ENCODE measurements around the gene RCC1.
"Not testable (repeated sequence)": the region's sequence is repeated elsewhere in the genome, so short reads cannot be mapped to it uniquely, and the experiment has no call there.

RCC1 gene

GRCh38 chr1:28505406-28506187, at the start of gene RCC1:
RCC1 (plus strand) TSS chr1:28506043; CDS start chr1:28529867, 23,824 bp downstream.
- DNase-seq (ENCODE audit: low spot score): peak; percentile 97

- no peak for DNase-seq (ENCODE audit: low spot score)
Measured at GRCh38 chr1:28456078-28456477, 49.8 kb upstream of the RCC1 start.

- DNase-seq (ENCODE audit: low spot score): no peak
Measured at GRCh38 chr1:28457678-28458077, 48.2 kb upstream of the RCC1 start.

- no peak for DNase-seq (ENCODE audit: low spot score)
Measured at GRCh38 chr1:28458237-28459228, 47.3 kb upstream of the RCC1 start.

GRCh38 chr1:28466226-28466778, 39.5 kb upstream of the RCC1 start:
- no peak for DNase-seq (ENCODE audit: low spot score)

- DNase-seq (ENCODE audit: low spot score): no peak
Measured at GRCh38 chr1:28470146-28470545, 35.7 kb upstream of the RCC1 start.

- not testable (repeated sequence) for DNase-seq (ENCODE audit: low spot score)
Measured at GRCh38 chr1:28479497-28479896, 26.3 kb upstream of the RCC1 start.

- no peak for DNase-seq (ENCODE audit: low spot score)
Measured at GRCh38 chr1:28480308-28480707, 25.5 kb upstream of the RCC1 start.

GRCh38 chr1:28482138-28482537, 23.7 kb upstream of the RCC1 start:
- no peak for DNase-seq (ENCODE audit: low spot score)

GRCh38 chr1:28482702-28483101, 23.1 kb upstream of the RCC1 start:
- no peak for DNase-seq (ENCODE audit: low spot score)

- DNase-seq (ENCODE audit: low spot score): no peak
Measured at GRCh38 chr1:28494737-28495136, 11.1 kb upstream of the RCC1 start.

- no peak for DNase-seq (ENCODE audit: low spot score)
Measured at GRCh38 chr1:28499553-28499952, 6.3 kb upstream of the RCC1 start.

- DNase-seq (ENCODE audit: low spot score): no peak
Measured at GRCh38 chr1:28501925-28502324, 3.9 kb upstream of the RCC1 start.

- no peak for DNase-seq (ENCODE audit: low spot score)
Measured at GRCh38 chr1:28503117-28503516, 2.7 kb upstream of the RCC1 start.

GRCh38 chr1:28506907-28507246, 1.0 kb downstream of the RCC1 start:
- no peak for DNase-seq (ENCODE audit: low spot score)

- DNase-seq (ENCODE audit: low spot score): no peak
Measured at GRCh38 chr1:28507247-28507645, 1.4 kb downstream of the RCC1 start.

- no peak for DNase-seq (ENCODE audit: low spot score)
Measured at GRCh38 chr1:28507646-28508434, 2.0 kb downstream of the RCC1 start.

- no peak for DNase-seq (ENCODE audit: low spot score)
Measured at GRCh38 chr1:28508435-28508754, 2.6 kb downstream of the RCC1 start.

GRCh38 chr1:28509705-28510272, 3.9 kb downstream of the RCC1 start:
- no peak for DNase-seq (ENCODE audit: low spot score)

- DNase-seq (ENCODE audit: low spot score): no peak
Measured at GRCh38 chr1:28510273-28510969, 4.6 kb downstream of the RCC1 start.

- DNase-seq (ENCODE audit: low spot score): no peak
Measured at GRCh38 chr1:28510970-28511440, 5.2 kb downstream of the RCC1 start.
